Spleen (tissue), 13 donors: ENCODE measurements around the gene MED13L. TPM values are rescaled to one million over a fixed set of nuclear protein-coding genes. Genes with fewer than 3 reads are reported as not detected.

Experiments
- DNase-seq: peaks from one replicate; pipeline ENCODE4 v3.0.0-alpha.2; 2020
- H3K27ac ChIP-seq, 8 donors: fragments of 200-600 bp; sonication (generic) in 7 of 8; 1 replicate in 4 of 8; 2 replicates in 4 of 8; pipeline versions ENCODE4 v1.5.0 to v1.8.0; 2016 to 2021; ENCODE audit warnings: inconsistent platforms in 4 of 8, mild to moderate bottlenecking in 4 of 8, moderate library complexity in 1 of 8
- H3K27me3 ChIP-seq, 7 donors: fragments of 200-600 bp; sonication (generic) in 6 of 7; replicated peaks in 1 of 7; 1 replicate in 4 of 7; 2 replicates in 3 of 7; pipeline versions ENCODE4 v1.5.0 to v1.8.0; 2016 to 2021; ENCODE audit warnings: inconsistent platforms in 3 of 7, mild to moderate bottlenecking in 1 of 7
- H3K36me3 ChIP-seq, 6 donors: fragments of 200-600 bp; sonication (generic) in 5 of 6; 1 replicate in 4 of 6; 2 replicates in 2 of 6; pipeline versions ENCODE4 v1.5.0 to v1.8.0; 2016 to 2021; ENCODE audit warnings: inconsistent platforms in 2 of 6
- H3K4me1 ChIP-seq, 6 donors: fragments of 200-600 bp; sonication (generic) in 5 of 6; 1 replicate in 3 of 6; 2 replicates in 3 of 6; pipeline versions ENCODE4 v1.5.0 to v1.8.0; 2016 to 2021; ENCODE audit warnings: inconsistent platforms in 3 of 6
- H3K4me3 ChIP-seq, 8 donors: fragments of 200-600 bp; sonication (generic) in 7 of 8; 1 replicate in 4 of 8; 2 replicates in 4 of 8; pipeline versions ENCODE4 v1.5.0 to v1.8.0; 2016 to 2021; ENCODE audit warnings: inconsistent platforms in 4 of 8, mild to moderate bottlenecking in 4 of 8, moderate library complexity in 2 of 8
- H3K9me3 ChIP-seq, 8 donors: fragments of 200-600 bp; sonication (generic) in 7 of 8; 1 replicate in 4 of 8; 2 replicates in 4 of 8; pipeline versions ENCODE4 v1.5.0 to v1.8.0; 2016 to 2021; ENCODE audit warnings: inconsistent platforms in 4 of 8
- POLR2A ChIP-seq, 3 donors: fragments of 450-650 bp; IDR thresholded peaks; one replicate each; pipeline ENCODE4 v1.5.1; 2017; ENCODE audit warnings: antibody characterized with exemption in 3 of 3, mild to moderate bottlenecking in 1 of 3
- POLR2AphosphoS5 ChIP-seq, 3 donors: sonication (generic); formaldehyde crosslinking; IDR thresholded peaks; one replicate each; pipeline ENCODE4 v1.5.1; 2017; ENCODE audit warnings: antibody characterized with exemption in 3 of 3
- WGBS, 5 donors: extraction: QIAGEN DNeasy Blood & Tissue Kit in 3 of 5; methylation state at CpG; one replicate each; pipeline versions ENCODE4 v1.1.5 to v1.1.7; 2013 to 2018; 5-methylcytosine and 5-hydroxymethylcytosine counted together
- intact Hi-C: fragments of 100-400 bp; cut with DNase I; formaldehyde crosslinking; loops from one replicate; pipeline ENCODE4 v1.15.0; 2023; ENCODE audit warnings: low total_unique reads
- long read RNA-seq, 2 donors: transcript quantifications; one replicate each; lab custom pipeline, GENCODE V29; 2026
- polyA plus RNA-seq, 3 donors: library from polyadenylated mRNA; stranded (reverse); fragments of 200-250 nt; gene quantifications; one replicate each; pipeline ENCODE4 v1.2.1, GENCODE V29; 2013
- total RNA-seq, 7 donors: library from RNA; depleted of rRNA in 3 of 7; stranded (reverse); fragments of >200 nt in 3 of 7; fragmentation: NEBNext Ultra II Directional in 4 of 7; extraction: Animal tissue kit (Norgen Biotek cat#: 25700) in 4 of 7; gene quantifications; one replicate each; pipeline versions ENCODE4 v1.1.0 to v1.2.1, GENCODE V29; 2016 to 2021
- TF ChIP-seq, protein P1 (sequence below), 11 experiments: fragments of 200-600 bp in 7 of 11; fragments of 450-650 bp in 4 of 11; sonication (generic) in 4 of 11; IDR thresholded peaks in 8 of 11; conservative IDR thresholded peaks in 3 of 11; 1 replicate in 7 of 11; 2 replicates in 4 of 11; pipeline versions ENCODE4 v1.4.0 to v1.8.0; 2016 to 2021; ENCODE audit warnings: antibody characterized with exemption in 11 of 11, inconsistent platforms in 4 of 11, mild to moderate bottlenecking in 1 of 11
- donor health status: healthy with polysubstance abuse.
- donor health status: DM: no; HTN: no; CAD: no; lungs with moderate emphysema.
- donor health status: DM: no; HTN: no; CAD: no.
- donor health status: Bipolar disorder and iron deficiency.
- donor health status: healthy.
- donor health status: DM: no; HTN: no; CAD: no.
- donor health status: DM: yes; HTN: yes; CAD: no.

Gene MED13L
- 100 to 1,000 TPM; 184 to 255 (median 205) TPM for total RNA-seq
- polyA plus RNA-seq, result 10 to 100 TPM; 13.4 to 14.7 (median 14.4) TPM
- long read RNA-seq, donor 1, full-length matches to known transcripts, result 3 of 3 reads
- long read RNA-seq, donor 1, partial matches to known transcripts, result 0 of 3 reads
- long read RNA-seq, donor 1, other reads (novel, unspliced or antisense), result 0 of 3 reads
- long read RNA-seq, donor 2, full-length matches to known transcripts, result 3 of 3 reads
- long read RNA-seq, donor 2, partial matches to known transcripts, result 0 of 3 reads
- long read RNA-seq, donor 2, other reads (novel, unspliced or antisense), result 0 of 3 reads

DNA sequence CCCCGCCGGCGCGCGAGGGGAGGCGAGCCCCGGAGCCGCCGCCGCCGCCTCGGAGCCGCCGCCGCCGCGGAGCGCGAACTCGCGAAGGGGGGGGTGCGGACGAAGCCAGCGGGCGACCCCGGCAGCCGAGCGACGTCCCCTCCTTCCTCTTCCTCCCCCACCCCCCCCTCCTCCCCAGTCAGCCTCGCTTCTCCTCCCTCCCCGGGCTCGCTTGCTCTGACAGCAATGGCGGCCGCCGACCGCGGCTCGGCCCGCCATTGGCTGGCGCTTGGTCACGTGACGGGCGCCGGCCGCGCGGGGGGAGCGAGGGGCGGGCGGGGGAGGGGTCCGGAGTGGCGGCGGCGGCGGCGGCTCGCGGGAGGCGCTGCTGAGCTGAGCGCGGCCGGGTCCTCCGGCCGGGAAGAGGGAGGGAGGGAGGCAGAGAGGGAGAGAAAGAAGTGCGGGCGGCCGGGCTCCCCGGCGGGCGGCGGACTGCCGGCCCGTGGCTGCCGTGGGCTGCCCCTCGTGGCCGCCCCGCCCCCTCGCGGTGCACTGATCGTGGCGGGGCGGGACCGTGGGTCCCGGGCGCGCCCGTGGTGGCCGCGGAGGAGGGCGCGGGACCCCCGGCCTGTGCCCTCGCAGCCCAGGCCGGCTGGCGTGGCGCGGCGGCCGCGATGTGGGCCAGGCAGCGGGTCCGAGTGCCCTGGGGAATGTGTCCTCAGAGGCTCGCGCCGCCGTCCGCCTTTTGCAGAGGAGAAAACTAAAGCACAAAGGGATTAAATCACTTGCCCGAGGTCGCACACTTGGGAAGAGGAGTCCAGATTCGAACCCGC, at the start of gene MED13L:
MED13L (minus strand) TSS at position 227 of the 812 bp plus-strand sequence. CDS start 562 bp downstream, outside the sequence.
- intact Hi-C loops, result loop anchor here (10.0 kb wide), 2 partner anchors 327 to 397 kb away; no protein-coding TSS in a partner anchor
- TF ChIP-seq, protein P1, sequence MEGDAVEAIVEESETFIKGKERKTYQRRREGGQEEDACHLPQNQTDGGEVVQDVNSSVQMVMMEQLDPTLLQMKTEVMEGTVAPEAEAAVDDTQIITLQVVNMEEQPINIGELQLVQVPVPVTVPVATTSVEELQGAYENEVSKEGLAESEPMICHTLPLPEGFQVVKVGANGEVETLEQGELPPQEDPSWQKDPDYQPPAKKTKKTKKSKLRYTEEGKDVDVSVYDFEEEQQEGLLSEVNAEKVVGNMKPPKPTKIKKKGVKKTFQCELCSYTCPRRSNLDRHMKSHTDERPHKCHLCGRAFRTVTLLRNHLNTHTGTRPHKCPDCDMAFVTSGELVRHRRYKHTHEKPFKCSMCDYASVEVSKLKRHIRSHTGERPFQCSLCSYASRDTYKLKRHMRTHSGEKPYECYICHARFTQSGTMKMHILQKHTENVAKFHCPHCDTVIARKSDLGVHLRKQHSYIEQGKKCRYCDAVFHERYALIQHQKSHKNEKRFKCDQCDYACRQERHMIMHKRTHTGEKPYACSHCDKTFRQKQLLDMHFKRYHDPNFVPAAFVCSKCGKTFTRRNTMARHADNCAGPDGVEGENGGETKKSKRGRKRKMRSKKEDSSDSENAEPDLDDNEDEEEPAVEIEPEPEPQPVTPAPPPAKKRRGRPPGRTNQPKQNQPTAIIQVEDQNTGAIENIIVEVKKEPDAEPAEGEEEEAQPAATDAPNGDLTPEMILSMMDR (IDR thresholded peaks at IDR 0.05 in 8 of 11, conservative IDR thresholded peaks at IDR 0.05 in 3 of 11), result peak in 6 of 11 experiments; percentile 25 to 69 (median 58)
- TF ChIP-seq POLR2A (IDR thresholded peaks at IDR 0.05), result no peak
- TF ChIP-seq POLR2AphosphoS5 (IDR thresholded peaks at IDR 0.05), result peak; percentile 71 to 83 (median 80)
- Histone ChIP-seq H3K4me3 (peak within 1 kb of the TSS; percentile 63 to 88 (median 70)), H3K27ac (peak within 1 kb of the TSS; percentile 83 to 99 (median 96)), H3K27me3 (no peaks in the 10 kb centered on the region), H3K36me3 (no peaks in the 10 kb centered on the region), H3K9me3 (no peaks in the 10 kb centered on the region), H3K4me1 (peaks cover 28 to 77% (median 51%) of the 10 kb centered on the region in 6 donors)
- DNase-seq, result peak; percentile 96
- 1 to 2% (median 1%) methylated on average over 68 to 110 of the region's 111 CpGs for WGBS, 5 donors

DNA sequence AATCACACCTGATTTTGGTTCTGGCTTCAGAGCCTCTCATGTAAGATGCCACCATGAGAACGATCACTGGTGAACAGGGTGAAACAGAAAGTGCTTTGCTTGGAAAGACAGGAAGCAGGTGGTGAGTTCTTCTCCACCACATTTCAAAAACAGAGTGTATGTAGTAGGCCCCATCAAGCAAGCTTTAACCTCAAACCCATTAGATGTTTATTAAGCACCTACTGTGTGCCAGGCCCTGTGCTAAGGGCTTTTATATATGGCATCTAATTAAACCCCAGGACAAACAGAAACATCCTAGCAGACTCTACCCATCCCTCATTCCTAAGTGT, 47.8 kb upstream of the MED13L start:
- intact Hi-C loops, result no loop called here
- H3K36me3 ChIP-seq, result no peaks in the 10 kb centered on the region
- WGBS, 5 donors, result 0 to 17% (median 11%) methylated on average over 1 of the region's 1 CpG

DNA sequence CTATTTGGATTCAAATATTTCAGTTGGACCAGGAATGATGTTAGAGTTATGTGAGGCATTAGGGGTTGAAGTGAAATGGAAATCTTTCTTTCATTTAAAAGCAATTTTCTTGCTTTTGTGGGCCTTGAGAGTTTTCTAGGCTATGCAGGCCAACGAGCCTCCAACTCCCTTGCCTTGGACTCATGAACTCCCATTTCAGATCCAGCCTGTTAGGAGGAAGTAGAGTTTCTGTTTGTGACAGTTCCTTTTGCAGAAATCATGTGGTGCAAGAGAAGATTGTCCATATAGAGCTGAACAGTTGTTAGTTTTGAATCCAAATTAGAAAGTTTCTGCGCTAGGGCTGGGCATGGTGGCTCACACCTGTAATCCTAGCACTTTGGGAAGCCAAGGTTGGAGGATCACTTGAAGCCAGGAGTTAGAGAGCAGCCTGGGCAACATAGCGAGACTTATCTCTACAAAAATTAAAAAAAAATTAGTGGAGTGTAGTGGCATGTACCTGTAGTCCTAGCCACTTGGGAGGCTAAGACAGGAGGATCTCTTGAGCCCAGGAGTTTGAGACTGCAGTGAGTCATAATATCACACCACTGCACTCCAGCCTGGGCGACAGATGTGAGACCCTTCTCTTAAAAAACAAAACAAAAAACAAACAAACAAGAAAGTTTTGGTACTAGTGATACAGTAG, 47.3 kb upstream of the MED13L start:
- no peak for DNase-seq
- intact Hi-C loops, result no loop called here
- Histone ChIP-seq H3K9me3 (no peaks in the 10 kb centered on the region), H3K27me3 (no peaks in the 10 kb centered on the region), H3K27ac (peak overlapping the region; percentile 62 to 85 (median 81)), H3K36me3 (no peaks in the 10 kb centered on the region), H3K4me1 (peaks cover 8 to 42% (median 29%) of the 10 kb centered on the region in 6 donors), H3K4me3 (peak overlapping the region in 1 of 8 donors; percentile 20)
- 44 to 64% (median 56%) methylated on average over 4 of the region's 4 CpGs for WGBS, 5 donors
- TF ChIP-seq, protein P1 (IDR thresholded peaks at IDR 0.05 in 8 of 11, conservative IDR thresholded peaks at IDR 0.05 in 3 of 11), result no peak
- TF ChIP-seq POLR2A (IDR thresholded peaks at IDR 0.05) (no peak), POLR2AphosphoS5 (IDR thresholded peaks at IDR 0.05) (no peak)

More for the DNA sequence above, 47.8 kb upstream of the MED13L start:
- Histone ChIP-seq H3K9me3 (no peaks in the 10 kb centered on the region), H3K27ac (peak overlapping the region; percentile 62 to 85 (median 81)), H3K4me3 (peak overlapping the region in 1 of 8 donors; percentile 20), H3K27me3 (no peaks in the 10 kb centered on the region), H3K4me1 (peaks cover 8 to 37% (median 24%) of the 10 kb centered on the region in 6 donors)
- no peak for DNase-seq
- TF ChIP-seq, protein P1 (IDR thresholded peaks at IDR 0.05 in 8 of 11, conservative IDR thresholded peaks at IDR 0.05 in 3 of 11), result no peak
- TF ChIP-seq POLR2A (IDR thresholded peaks at IDR 0.05) (no peak), POLR2AphosphoS5 (IDR thresholded peaks at IDR 0.05) (no peak)
